HTR-8/SVneo (cell line): ENCODE results near the gene SYNPO.

Experiments
- DNase-seq: peaks from one replicate; pipeline ENCODE4 v3.0.0; 2011; ENCODE audit warnings: low spot score, mixed read lengths; ENCODE audit not compliant: insufficient read length
- FAIRE-seq: peaks from 2 replicates; lab custom pipeline; 2011; peaks lifted over from hg19 to GRCh38; lab: Jason Lieb, UNC

The SYNPO gene

DNA sequence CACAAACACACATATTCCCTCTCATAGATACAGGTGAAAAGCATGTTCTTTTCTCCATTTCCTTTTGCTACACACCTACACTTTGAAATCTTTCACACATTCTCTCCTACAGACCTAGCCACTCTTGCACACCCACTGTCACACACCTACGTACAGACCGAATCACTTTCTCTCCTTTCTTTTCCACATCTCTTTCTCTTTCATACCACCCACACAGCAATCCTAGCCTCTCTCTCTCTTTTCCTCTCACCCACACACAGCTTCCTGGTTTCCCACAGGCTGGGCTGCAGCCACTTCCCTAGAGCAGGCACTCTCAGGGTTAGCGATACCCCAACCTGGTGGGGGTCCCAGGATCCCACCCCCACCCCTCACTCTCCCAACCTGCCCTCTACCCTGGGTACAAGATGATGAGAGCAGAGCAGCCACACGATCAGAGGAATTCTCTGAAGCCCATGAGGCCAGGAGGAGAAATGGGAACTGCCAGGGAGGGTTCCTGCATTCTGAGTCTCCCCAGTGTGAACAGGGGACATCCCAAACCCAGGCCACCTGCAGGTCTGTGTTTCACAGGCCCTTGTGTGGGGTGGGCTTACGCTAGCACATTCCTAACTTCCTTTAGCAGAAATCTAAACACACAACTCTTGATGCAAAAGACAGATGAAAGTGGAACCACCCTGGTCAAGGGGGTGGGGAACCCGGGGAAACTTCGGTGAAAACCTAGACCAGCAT, 17.1 kb upstream of the SYNPO start:
- no peak for FAIRE-seq
- no peak for DNase-seq

- FAIRE-seq (no peak), DNase-seq (no peak)
Observed at GRCh38 chr5:150623878-150624216, 16.6 kb upstream of the SYNPO start.

DNA sequence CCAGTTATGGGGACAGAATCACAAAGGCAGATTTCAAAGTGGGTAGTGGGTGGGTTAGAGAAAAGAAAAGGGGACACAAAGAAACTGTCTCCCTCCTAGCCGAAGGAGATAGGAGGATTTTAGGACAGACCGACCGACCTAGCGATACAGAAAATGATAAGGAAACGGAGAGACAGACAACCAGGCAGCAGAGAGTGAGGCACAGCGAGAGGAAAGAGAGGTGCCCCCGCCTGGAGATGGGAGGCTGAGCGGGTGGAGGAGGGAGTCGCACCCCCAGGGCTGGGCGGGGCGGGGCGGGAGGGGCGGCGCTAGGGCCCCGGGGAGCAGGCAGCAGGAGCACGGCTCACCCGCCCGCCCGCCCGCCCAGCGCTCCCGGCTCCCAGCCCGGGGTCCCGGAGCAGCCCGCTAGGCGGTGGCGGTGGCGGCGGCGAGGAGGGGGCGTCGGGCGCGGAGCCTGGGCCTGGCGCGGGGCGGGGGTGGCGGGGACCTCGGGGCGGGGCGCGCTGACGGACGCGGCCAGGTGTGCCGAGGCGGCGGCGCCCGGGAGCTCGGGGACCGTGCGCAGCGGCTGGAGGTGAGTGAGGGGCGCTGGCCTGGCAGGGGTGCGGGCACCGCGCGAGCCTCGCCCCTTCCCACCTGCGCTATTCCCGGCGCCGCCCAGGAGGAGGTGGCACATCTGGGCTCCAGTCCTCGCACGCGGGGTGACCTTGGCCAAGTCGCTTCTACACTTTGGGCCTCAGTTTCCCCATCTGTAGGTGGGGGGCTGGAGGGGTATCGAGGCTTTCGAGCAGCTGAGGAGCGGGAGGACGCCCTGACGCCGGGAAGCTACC, 15.9 kb upstream of the SYNPO start:
- FAIRE-seq: no peak

DNA sequence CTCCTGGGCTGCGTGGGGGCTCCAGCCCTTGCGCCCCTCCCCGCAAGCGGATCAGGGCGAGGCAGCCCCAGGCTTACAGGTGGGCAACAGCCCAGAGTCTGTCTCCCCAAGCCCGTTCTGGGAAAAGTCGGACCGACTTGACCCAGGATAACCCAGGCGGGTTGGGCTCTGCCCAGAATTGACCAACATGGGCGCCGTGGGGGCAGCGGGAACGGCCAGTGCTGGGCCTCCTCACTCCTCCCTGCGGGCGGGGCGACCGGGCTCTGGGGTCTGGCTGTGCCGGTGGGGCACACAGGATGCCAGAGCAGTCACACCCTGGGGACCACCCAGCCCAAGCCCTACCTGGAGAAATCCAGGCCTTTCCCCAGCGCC, 15.3 kb upstream of the SYNPO start:
- DNase-seq: no peak
- FAIRE-seq: no peak

More for the DNA sequence above, 15.9 kb upstream of the SYNPO start:
- DNase-seq: peak; percentile 53

DNA sequence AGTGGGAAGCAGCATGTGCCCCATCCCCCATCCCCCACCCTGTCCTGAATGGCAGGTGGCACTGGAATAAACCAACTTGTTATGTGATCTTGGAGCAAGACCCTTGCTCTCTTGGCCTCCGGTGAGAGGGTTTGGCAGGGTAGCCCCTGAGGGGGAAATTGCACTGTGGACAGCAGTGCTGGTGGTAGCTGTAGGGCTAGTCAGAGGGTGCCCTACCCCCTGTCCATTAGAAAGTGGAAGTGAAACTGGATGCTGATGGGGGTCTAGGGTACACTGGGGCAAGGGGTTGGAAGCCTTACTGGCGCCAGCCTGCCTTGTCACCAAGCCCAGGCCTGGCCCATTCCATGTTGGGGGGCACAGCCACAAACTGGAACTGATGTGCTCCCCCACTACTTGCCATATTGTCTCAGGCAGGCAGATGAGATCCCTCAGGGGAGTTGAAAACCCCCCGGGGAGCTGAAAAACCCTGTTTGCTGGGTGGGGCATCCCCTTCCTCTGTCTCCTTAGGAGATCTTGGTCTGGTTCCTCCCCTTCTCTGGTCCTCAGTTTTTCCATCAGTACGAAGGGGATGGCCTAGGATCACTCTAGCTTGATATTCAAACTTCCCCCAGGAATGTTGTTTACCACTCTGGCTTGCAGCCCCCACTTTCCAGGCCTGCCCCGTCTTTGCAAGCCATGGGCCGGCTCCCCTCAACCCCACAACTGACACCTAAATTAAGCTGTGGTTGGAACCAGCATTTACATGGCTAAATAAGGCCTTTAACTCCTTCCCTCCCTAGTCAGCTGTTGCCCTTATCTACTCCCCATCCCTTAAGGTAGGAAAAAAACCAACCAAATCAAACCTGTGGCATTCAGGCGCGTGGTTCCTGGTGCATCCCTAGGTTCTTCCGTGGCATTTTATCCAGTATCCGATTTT, 14.4 kb upstream of the SYNPO start:
- DNase-seq (no peak), FAIRE-seq (peak; percentile 65)

- DNase-seq (no peak), FAIRE-seq (no peak)
Observed at GRCh38 chr5:150626853-150627276, 13.6 kb upstream of the SYNPO start.

DNA sequence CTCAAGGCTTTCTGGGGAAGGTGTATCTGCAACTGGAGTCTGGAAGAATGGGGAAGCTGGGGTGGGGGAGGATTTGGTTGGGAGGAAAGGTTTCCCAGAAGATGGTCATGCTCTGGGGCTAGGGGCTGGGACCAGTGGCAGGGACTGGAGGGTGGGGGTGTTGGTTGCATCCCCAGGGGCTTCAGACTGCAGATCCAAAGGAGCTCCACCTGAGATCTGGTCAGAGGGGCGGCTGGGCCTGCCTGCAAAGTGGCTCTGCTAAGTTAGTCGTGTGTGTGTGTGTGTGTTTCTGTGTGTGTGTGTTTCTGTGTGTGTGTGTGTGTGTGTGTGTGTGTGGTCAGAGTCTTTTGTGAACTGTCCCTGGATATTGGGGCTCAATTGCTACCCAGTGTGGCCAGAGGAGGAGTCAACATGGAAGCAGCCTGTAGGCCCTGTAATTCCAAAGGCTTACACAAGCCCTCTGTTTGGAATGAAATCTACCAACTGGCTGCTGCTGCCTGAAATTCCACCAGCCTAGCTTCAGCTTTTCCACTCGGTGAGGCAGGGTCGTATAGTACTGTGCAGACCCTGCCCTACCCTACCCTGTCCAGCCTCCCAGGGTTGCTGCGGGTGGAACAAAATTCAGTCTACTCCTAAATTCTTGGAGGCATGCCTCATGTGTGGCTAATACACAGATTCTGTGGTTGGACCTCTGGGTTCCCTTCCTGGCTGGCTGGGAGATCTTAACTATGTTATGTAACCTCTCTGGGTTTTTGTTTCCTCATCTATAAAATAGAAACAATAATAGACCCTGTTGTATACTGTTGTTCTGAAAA, 12.5 kb upstream of the SYNPO start:
- DNase-seq (no peak), FAIRE-seq (no peak)

GRCh38 chr5:150628936-150629485, 11.4 kb upstream of the SYNPO start:
- no peak for DNase-seq
- no peak for FAIRE-seq

DNA sequence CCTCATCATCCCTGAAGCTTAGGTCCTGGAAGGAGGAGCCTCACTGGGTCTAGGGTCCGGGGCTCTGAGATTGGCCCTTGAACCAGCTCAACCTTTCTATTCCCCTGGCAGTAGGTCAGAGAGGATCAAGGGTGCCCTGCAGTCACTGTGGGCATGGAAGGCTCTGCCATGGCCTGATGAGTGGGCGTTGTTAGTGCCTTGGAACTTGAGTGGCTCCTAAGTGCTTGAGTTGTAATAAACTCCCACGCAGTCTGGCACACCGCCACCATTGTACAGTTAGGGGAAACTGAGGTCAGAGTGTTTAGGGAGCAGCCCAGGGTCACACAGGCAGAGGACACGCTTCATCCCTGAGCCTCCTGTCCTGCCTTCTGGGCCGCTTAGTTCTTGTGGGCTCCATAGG, 10.4 kb upstream of the SYNPO start:
- DNase-seq: no peak
- FAIRE-seq: no peak

DNA sequence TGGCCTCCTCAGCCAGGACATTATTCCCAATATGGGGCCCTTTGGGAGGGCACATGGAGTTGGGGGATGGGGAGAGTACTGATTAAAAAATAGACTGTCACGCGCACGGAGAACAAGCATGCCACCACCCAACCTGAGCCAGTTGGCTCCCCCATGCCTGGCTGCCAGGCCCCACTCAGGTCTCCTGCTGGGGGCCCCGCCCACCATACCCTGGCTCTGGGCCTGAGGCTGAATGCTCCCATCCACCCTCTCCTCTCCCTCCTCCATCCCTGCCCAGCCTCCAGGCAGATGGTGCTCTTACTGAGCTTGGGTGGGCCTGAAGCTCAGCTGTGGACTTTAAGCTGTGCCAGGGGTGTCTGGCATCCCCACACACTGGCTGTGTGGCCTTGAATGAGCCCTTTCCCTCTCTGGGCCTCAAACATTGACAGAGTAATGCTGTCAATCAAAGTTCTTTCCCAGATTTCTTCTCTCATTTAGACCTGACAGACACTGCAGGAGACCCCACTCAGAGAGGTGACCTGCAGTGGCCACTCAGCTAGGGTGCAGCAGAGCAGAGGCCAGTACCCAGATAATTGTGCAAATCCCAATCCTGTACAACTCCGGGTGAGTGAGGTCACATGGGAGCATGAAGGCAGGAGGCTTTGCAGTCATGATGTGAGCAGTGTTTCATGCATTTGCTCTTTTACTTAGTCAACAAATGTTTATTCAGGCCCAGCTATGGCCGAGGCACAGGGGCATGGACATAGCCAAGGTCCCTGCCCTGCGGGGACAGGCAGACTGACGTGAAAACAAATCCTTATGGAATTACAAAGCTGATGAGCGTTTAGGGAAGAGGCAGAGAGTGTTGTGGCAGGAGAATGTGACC, 9.8 kb upstream of the SYNPO start:
- no peak for DNase-seq
- no peak for FAIRE-seq

DNA sequence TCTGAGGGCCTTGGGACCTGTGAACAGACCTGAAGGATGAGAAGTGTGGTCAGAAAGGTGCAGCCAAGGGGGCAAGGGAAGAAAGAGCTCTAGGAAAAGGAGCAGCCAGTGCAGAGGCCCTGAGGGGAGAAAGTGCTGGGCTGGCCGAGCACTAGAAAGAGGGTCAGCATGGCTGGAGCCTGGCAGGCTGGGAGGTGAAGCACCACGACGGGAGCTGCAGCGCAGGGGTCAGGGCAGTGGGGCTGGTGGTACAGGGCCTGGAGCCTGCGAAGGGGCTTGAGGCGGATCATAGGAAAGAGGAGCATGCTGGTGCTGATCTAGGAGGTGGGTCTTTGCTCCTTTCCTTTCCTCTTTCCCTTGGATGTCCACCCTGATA, 9.1 kb upstream of the SYNPO start:
- DNase-seq: no peak
- no peak for FAIRE-seq

DNA sequence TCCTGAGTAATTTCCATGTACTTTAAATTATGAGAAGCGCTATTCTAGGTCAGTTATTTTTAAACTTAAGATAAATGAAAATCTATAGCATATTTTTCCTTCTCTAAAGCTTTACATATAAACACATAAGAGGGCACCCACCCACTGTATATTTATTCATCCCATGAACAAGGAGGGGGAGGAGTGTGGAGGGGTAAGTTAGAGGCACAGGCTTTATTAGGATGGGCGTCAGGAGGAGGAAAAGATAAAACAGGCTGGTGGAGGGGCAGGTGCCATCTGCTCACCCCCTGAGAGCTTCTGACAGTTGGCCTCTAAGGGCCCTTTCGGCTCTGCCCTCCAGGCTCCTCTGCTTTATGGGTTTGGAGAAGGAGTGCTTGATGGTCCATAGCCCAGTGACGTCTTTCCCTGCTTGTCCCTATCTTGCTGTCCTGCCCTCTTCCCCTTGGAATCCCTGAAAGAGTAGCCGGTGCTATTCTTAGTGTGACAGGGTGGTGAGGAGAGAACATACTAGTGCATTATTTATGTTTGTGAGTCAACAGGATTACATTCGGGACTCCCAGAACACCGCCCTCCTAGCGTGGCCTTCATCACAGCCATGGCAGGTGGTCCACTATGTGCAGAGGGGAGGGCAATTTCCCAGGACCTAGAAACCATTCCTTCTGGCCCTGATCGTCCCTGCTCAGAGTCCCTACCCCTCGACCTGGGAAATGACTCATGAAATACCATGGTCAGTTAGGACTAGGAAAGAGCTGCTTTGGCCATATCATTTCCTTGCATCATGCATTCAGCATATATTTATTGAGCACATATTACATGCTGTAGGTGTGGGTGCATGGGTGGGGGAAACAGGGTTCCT, 7.9 kb upstream of the SYNPO start:
- FAIRE-seq (peak; percentile 28), DNase-seq (no peak)

DNA sequence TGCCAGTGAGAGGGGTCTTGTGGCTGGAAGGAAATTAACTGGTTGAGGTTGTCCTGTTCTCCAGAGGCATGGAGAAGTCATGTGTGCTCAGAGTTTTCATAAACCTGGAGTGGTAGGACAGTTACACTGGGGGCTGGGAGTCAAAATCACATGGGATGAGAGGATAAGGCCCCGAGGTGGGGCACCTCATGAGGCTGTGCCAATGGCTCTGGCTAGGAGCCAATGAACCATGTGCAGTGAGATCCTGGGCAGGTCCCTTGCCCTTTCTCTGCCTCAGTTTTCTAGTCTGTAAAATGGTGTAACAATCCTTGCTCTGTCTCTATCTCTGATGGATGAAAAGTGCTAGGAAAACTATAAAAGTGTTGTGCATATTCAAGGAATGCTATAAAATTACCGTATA, 7.0 kb upstream of the SYNPO start:
- DNase-seq (no peak), FAIRE-seq (no peak)

DNA sequence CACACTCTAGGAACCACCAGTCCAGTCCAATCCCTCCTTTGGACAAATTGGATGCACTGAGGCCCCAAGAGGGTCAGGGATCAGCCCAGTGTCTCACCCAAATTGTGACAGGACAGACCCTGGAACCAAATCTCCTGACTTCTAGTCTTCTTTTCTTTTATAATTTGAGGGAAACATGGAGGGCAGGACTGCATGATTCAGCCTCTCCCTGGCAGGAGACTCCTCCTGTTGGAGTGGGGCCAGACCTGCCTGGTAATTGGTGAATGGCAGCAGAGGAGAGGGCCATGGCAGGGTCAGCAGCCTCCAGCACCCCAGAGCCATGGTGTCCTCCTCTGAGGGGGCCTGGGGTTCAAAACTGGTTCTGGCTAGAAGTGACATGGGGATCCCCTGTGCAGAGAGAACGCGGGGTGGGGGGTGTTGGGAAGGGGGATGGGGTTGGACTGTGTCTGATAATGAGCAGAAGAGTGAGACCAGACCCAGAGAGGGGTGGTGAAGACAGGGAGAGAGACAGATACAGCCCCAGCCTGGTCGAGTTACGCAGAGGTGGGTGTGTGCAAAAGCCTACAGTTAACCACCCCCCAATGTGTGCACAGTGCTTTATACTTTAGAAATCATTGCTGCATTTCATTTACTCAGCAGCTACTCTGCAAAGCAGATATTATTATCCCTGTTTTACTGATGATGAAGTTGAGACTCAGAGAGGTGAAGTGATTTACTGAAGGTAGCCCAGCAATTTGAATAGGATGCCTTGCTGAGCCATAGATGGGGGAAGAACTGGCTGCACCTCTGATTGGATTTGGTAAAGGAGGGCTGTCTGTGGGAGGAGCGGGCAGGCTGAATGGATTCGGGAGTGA, 3.8 kb upstream of the SYNPO start:
- FAIRE-seq (peak; percentile 13), DNase-seq (peak; percentile 57)

- DNase-seq (peak; percentile 90), FAIRE-seq (no peak)
Observed at GRCh38 chr5:150637245-150638052, 3.0 kb upstream of the SYNPO start.

GRCh38 chr5:150638053-150638444, 2.4 kb upstream of the SYNPO start:
- DNase-seq: no peak
- no peak for FAIRE-seq
